ENCODE data around the gene DOLPP1. TPM values are rescaled to one million over a fixed set of nuclear protein-coding genes. Genes with fewer than 3 reads are reported as not detected.

DOLPP1 gene
- polyA plus RNA-seq, 1 of the 3 experiments (the other 2 are of a cell fraction) = 19.9 TPM

DNA sequence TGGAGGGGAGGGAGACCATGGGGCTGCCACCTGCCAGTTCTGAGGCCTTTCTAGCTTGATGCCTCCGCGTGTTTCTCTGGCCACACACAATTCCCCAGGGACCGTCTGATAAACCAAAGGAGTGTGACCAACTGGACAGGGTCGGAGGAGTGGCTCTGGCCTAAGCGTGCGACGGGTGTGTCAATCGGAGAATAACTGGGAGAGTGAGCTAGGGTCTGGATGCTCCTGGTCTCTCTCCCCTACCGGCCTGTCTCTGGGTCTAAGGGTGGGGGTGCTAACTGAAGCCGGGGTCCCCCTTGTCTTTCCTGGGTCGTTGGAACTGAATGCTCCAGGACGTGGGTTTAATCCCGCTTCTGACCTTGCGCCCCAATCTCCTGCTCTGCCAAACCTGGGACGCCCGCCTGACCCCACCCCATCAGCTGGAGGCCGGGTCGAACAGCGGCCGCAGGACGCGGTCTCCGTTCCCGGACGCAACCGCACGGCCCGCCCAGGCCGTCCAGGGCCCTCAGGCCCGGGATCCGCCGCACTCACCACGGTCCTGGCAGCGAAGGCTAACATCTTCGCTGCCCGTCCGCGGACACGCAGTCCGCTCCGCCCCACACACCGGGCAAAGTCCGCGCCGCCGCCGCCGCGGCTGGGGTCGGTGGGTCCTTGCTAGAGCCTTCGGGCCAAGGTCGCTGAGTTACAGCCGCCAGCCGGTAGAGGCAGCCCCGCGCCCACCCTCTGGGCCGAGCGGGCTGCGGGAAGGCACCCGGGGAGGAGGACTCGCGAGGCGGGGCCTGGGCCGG lies 29.2 kb downstream of the DOLPP1 start:
- peak overlapping the region; percentile 100 for H3K4me2 ChIP-seq
- peaks cover 60% of the 10 kb centered on the region for H3K79me2 ChIP-seq (ENCODE audit: insufficient read depth)
- peak overlapping the region; percentile 88 to 91 for H3K4me3 ChIP-seq (ENCODE audit: low read depth in 2 of 2, low read length in 1 of 2)
- H3K9me2 ChIP-seq = no peaks in the 10 kb centered on the region
- H3K36me3 ChIP-seq (replicated peaks in 1 of 2; ENCODE audit: control insufficient read depth in 1 of 2, insufficient read depth in 2 of 2, low read length in 1 of 2) = peaks cover 0 to 9% of the 10 kb centered on the region in 2 experiments
- TF ChIP-seq TCF12 (IDR thresholded peaks at IDR 0.05) (no peak), EZH2phosphoT487 (IDR thresholded peaks at IDR 0.05; ENCODE audit: borderline replicate concordance, low read depth) (no peak), FOXM1 (IDR thresholded peaks at IDR 0.05; ENCODE audit: low read depth) (no peak)
- TF ChIP-seq, protein P1, sequence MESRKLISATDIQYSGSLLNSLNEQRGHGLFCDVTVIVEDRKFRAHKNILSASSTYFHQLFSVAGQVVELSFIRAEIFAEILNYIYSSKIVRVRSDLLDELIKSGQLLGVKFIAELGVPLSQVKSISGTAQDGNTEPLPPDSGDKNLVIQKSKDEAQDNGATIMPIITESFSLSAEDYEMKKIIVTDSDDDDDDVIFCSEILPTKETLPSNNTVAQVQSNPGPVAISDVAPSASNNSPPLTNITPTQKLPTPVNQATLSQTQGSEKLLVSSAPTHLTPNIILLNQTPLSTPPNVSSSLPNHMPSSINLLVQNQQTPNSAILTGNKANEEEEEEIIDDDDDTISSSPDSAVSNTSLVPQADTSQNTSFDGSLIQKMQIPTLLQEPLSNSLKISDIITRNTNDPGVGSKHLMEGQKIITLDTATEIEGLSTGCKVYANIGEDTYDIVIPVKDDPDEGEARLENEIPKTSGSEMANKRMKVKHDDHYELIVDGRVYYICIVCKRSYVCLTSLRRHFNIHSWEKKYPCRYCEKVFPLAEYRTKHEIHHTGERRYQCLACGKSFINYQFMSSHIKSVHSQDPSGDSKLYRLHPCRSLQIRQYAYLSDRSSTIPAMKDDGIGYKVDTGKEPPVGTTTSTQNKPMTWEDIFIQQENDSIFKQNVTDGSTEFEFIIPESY (IDR thresholded peaks at IDR 0.05; ENCODE audit: borderline replicate concordance, low read depth) = no peak
- TF ChIP-seq, protein P2, sequence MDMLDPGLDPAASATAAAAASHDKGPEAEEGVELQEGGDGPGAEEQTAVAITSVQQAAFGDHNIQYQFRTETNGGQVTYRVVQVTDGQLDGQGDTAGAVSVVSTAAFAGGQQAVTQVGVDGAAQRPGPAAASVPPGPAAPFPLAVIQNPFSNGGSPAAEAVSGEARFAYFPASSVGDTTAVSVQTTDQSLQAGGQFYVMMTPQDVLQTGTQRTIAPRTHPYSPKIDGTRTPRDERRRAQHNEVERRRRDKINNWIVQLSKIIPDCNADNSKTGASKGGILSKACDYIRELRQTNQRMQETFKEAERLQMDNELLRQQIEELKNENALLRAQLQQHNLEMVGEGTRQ (IDR thresholded peaks at IDR 0.05; ENCODE audit: borderline replicate concordance, low read depth, low read length) = no peak
- TF ChIP-seq, protein P3, sequence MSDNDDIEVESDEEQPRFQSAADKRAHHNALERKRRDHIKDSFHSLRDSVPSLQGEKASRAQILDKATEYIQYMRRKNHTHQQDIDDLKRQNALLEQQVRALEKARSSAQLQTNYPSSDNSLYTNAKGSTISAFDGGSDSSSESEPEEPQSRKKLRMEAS (IDR thresholded peaks at IDR 0.05; ENCODE audit: low read depth) = no peak
- ChIA-PET CTCF (interaction anchor here (1.5 to 8.4 kb wide), 2 partner anchors 21 to 514 kb away, joined by 4 to 52 read pairs; no protein-coding TSS in a partner anchor), POLR2A (interaction anchor here (1.1 to 2.0 kb wide), 2 partner anchors 21 to 22 kb away, joined by 4 to 5 read pairs; no protein-coding TSS in a partner anchor)
- peak overlapping the region; percentile 89 for H2AFZ ChIP-seq (ENCODE audit: low read depth)
- no peaks in the 10 kb centered on the region for H3K9me3 ChIP-seq
- WGBS (ENCODE audit: low lambda C conversion rate) = 17% methylated on average over 16 of the region's 64 CpGs
- H3K27me3 ChIP-seq (ENCODE audit: insufficient read depth) = no peaks in the 10 kb centered on the region
- peak overlapping the region; percentile 92 for H3K9ac ChIP-seq
- H3K4me1 ChIP-seq (ENCODE audit: control insufficient read depth in 1 of 2, insufficient read depth in 2 of 2, low read depth in 1 of 2, low read length in 1 of 2) = peaks cover 11 to 19% of the 10 kb centered on the region in 2 experiments; a peak in 2 of 4 replicates
- peaks cover 10% of the 10 kb centered on the region for H3F3A ChIP-seq (replicated peaks; ENCODE audit: insufficient read depth)
- DNase-seq = no peak
- H4K20me1 ChIP-seq (ENCODE audit: insufficient read depth) = no peaks in the 10 kb centered on the region
- peak overlapping the region; percentile 41 to 62; a peak in 3 of 4 replicates for H3K27ac ChIP-seq (ENCODE audit: low read depth in 2 of 2, low read length in 1 of 2)

DNA sequence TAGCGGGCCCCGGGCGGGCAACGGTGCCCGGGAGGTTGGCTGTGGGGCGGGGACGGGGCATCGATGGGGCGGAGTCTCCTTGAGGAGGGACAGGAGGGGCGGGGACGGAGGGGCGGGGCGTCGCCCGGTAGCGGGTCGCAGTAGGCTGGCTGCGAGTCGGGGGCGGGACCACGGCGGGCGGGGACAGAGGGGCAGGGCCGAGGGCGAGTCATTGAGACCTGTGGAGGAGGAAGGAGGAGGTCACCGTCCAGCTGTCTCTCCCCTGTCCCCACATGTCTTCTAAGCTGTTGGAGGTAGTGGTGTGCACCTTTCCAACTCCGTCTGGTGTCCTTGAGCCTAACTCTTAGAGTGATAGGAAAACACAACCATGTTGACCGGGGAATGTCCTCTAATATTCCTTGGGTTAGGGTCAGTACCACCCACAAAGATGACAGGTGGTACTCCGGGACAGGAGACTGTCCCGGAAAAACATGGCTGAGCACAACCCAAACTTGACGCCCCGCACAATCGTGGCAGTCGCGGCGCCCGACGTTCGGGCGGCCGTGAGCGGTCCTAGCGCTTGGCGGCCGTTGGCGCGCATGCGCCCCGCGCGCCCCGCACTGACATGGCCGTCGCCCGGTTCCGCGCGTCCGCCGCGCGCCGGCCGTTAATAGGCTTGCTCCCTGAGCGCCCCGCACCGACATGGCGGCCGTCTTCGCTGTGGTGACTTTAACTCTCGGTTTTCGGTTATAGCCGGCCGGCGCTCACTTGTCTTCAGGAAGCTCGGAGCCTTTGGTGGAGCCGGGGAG lies 30.0 kb downstream of the DOLPP1 start, which contains the start of the genes CRAT and PTPA:
Gene CRAT, minus strand, starts transcription at position 54 of the 788 bp plus-strand sequence. CDS start 284 bp downstream, outside the sequence.
Gene PTPA, plus strand, starts transcription at position 676 of the 788 bp plus-strand sequence. CDS start 186 bp downstream, outside the sequence.
- H3K4me1 ChIP-seq (ENCODE audit: control insufficient read depth in 1 of 2, insufficient read depth in 2 of 2, low read depth in 1 of 2, low read length in 1 of 2) = peaks cover 11 to 19% of the 10 kb centered on the region in 2 experiments; a peak in 2 of 4 replicates
- peak within 1 kb of the TSS; percentile 100 for H3K4me2 ChIP-seq
- H3K9me2 ChIP-seq = no peaks in the 10 kb centered on the region
- peak within 1 kb of the TSS; percentile 88 to 91 for H3K4me3 ChIP-seq (ENCODE audit: low read depth in 2 of 2, low read length in 1 of 2)
- ChIA-PET POLR2A (interaction anchor here (2.0 kb wide), 1 partner anchor 21 kb away, joined by 5 read pairs; no protein-coding TSS in a partner anchor), CTCF (interaction anchor here (0.8 to 8.4 kb wide), 7 partner anchors 14 to 513 kb away, joined by 3 to 52 read pairs (median 4); no protein-coding TSS in a partner anchor)
- no peaks in the 10 kb centered on the region for H4K20me1 ChIP-seq (ENCODE audit: insufficient read depth)
- peaks cover 68% of the 10 kb centered on the region for H3K79me2 ChIP-seq (ENCODE audit: insufficient read depth)
- peaks cover 0 to 9% of the 10 kb centered on the region in 2 experiments for H3K36me3 ChIP-seq (replicated peaks in 1 of 2; ENCODE audit: control insufficient read depth in 1 of 2, insufficient read depth in 2 of 2, low read length in 1 of 2)
- WGBS (ENCODE audit: low lambda C conversion rate) = 0% methylated on average over 19 of the region's 77 CpGs
- H3F3A ChIP-seq (replicated peaks; ENCODE audit: insufficient read depth) = peaks cover 10% of the 10 kb centered on the region
- no peaks in the 10 kb centered on the region for H3K27me3 ChIP-seq (ENCODE audit: insufficient read depth)
- peak within 1 kb of the TSS; percentile 92 for H3K9ac ChIP-seq
- H3K9me3 ChIP-seq = no peaks in the 10 kb centered on the region
- DNase-seq = peak; percentile 100
- H2AFZ ChIP-seq (ENCODE audit: low read depth) = peak within 1 kb of the TSS; percentile 89
- peak within 1 kb of the TSS; percentile 97 for H3K27ac ChIP-seq (ENCODE audit: low read depth in 2 of 2, low read length in 1 of 2)
- TF ChIP-seq FOXM1 (IDR thresholded peaks at IDR 0.05; ENCODE audit: low read depth) (no peak), RCOR1 (IDR thresholded peaks at IDR 0.05; ENCODE audit: low read length) (no peak), RAD21 (IDR thresholded peaks at IDR 0.05; ENCODE audit: low read length) (no peak), TCF12 (IDR thresholded peaks at IDR 0.05) (no peak; the same call in 1 of the 2 replicates), YY1 (IDR thresholded peaks at IDR 0.05; ENCODE audit: low read depth) (peak; percentile 94), POLR2AphosphoS5 (IDR thresholded peaks at IDR 0.05; ENCODE audit: low read depth, low read length) (peak; percentile 98), GABPA (IDR thresholded peaks at IDR 0.05; ENCODE audit: low read depth) (no peak), TAF1 (IDR thresholded peaks at IDR 0.05; ENCODE audit: borderline replicate concordance, low read depth, low read length) (peak; percentile 87), EP300 (IDR thresholded peaks at IDR 0.05; ENCODE audit: borderline replicate concordance in 1 of 2, low read depth in 1 of 2, low read length in 1 of 2) (0 out of 4 replicates have a peak, but pooled peaks of 1 of the 2 experiments have one; percentile 17), RXRA (IDR thresholded peaks at IDR 0.05; ENCODE audit: borderline replicate concordance, low read depth) (no peak), FOSL2 (IDR thresholded peaks at IDR 0.05; ENCODE audit: borderline replicate concordance, low read depth) (no peak), FOXJ3 (CRISPR knock-in tag; IDR thresholded peaks at IDR 0.05) (no peak), CHD2 (IDR thresholded peaks at IDR 0.05; ENCODE audit: low read length, partially characterized antibody) (peak; percentile 4), NFIC (IDR thresholded peaks at IDR 0.05; ENCODE audit: borderline replicate concordance) (no peak), JUND (IDR thresholded peaks at IDR 0.05) (no peak)
- TF ChIP-seq, protein P3 (IDR thresholded peaks at IDR 0.05; ENCODE audit: low read depth) = peak; percentile 78
- TF ChIP-seq, protein P4, sequence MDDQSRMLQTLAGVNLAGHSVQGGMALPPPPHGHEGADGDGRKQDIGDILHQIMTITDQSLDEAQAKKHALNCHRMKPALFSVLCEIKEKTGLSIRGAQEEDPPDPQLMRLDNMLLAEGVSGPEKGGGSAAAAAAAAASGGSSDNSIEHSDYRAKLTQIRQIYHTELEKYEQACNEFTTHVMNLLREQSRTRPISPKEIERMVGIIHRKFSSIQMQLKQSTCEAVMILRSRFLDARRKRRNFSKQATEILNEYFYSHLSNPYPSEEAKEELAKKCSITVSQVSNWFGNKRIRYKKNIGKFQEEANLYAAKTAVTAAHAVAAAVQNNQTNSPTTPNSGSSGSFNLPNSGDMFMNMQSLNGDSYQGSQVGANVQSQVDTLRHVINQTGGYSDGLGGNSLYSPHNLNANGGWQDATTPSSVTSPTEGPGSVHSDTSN (IDR thresholded peaks at IDR 0.05) = no peak

Data from SK-N-SH (cell line).